NB4 (cell line): Measurements from ENCODE around the gene PDZD4.

Experiments
- POLR2A ChIP-seq: IDR thresholded peaks from 2 replicates; pipeline ENCODE4 v1.6.1; 2011; ENCODE audit warnings: mild to moderate bottlenecking; ENCODE audit not compliant: insufficient read length; ENCODE audit errors: extremely low read depth
- TF ChIP-seq, protein P1 (sequence below): IDR thresholded peaks from one replicate; pipeline ENCODE4 v1.5.1; 2012; ENCODE audit warnings: low read depth, low read length

DNA sequence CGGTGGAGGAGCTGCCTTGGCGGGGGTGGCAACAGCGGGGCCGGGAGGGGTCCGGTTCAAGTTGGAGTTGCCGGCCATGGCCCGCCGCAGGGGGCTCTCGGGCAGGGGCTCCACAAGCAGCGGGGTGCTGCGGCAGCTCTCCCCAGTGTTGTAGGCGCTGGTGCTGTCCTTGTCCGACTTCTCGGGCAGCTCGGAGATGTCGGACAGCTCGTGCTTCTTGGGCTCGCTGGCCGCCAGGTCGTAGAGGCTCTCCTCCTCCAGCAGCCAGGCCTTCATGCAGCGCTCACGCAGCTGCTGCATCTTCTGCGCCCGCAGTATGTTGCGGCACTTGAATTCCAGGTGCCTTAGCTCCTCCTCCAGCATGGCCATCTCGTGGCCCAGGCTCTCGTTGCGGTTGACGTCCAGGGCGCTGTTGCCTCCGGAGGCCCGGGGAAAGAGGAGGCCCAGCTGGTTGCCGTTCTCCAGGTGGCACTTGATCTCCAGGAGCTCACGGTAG lies 26.2 kb downstream of the PDZD4 start:
- TF ChIP-seq, protein P1, sequence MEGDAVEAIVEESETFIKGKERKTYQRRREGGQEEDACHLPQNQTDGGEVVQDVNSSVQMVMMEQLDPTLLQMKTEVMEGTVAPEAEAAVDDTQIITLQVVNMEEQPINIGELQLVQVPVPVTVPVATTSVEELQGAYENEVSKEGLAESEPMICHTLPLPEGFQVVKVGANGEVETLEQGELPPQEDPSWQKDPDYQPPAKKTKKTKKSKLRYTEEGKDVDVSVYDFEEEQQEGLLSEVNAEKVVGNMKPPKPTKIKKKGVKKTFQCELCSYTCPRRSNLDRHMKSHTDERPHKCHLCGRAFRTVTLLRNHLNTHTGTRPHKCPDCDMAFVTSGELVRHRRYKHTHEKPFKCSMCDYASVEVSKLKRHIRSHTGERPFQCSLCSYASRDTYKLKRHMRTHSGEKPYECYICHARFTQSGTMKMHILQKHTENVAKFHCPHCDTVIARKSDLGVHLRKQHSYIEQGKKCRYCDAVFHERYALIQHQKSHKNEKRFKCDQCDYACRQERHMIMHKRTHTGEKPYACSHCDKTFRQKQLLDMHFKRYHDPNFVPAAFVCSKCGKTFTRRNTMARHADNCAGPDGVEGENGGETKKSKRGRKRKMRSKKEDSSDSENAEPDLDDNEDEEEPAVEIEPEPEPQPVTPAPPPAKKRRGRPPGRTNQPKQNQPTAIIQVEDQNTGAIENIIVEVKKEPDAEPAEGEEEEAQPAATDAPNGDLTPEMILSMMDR, result no peak
- TF ChIP-seq POLR2A, result no peak
